Measurements from ENCODE around the gene LFNG.

The LFNG gene

DNA sequence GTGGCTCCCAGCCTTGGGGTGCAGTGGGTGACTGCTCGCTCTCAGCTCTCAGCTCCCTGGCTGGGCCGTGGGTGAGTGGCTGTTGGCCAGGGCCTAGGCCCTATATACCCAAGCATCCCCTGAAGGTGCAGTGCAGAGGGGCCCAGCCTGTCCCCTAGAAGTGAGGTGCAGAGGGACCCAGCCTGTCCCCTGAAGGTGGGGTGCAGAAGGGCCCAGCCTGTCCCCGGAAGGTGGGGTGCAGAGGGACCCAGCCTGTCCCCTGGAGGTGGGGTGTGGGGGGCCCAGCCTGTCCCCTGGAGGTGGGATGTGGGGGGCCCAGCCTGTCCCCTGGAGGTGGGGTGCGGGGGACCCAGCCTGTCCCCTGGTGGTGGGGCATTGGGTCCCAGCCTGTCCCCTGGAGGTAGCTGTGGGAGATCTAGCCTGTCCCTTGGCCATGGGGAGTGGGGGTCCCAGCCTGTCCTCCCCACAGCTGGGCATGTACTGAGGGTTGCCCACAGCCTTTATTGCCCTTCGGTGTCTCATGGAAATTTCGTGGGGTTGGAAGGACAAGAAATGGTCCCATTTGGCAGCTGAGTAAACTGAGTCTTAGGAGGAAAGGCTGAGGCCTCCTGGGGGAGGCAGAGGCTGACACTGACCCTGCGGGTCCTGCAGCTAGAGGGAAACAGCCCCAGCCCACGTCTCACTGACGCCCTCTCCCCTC lies 17.5 kb upstream of the LFNG start:
- in situ Hi-C loops (cut with MboI; ENCODE audit: low sequenced_read_pairs): no loop called here

DNA sequence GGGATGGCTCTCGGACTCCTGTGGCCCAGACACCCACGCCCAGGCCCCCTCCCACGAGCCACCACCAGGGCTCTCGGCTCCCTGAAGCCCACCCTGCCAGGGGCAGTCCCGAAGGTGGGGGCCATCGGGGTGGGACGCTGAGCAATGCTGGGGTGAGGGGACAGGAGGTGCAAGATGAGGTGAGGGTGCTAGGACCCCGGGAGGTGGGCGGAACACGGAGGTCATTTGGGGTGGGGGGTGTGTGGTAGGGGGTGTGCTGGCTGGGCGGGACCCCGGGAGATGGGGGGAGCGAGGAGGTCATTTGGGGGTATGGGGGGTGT lies 17.0 kb upstream of the LFNG start:
- in situ Hi-C loops (cut with MboI; ENCODE audit: low sequenced_read_pairs): no loop called here

DNA sequence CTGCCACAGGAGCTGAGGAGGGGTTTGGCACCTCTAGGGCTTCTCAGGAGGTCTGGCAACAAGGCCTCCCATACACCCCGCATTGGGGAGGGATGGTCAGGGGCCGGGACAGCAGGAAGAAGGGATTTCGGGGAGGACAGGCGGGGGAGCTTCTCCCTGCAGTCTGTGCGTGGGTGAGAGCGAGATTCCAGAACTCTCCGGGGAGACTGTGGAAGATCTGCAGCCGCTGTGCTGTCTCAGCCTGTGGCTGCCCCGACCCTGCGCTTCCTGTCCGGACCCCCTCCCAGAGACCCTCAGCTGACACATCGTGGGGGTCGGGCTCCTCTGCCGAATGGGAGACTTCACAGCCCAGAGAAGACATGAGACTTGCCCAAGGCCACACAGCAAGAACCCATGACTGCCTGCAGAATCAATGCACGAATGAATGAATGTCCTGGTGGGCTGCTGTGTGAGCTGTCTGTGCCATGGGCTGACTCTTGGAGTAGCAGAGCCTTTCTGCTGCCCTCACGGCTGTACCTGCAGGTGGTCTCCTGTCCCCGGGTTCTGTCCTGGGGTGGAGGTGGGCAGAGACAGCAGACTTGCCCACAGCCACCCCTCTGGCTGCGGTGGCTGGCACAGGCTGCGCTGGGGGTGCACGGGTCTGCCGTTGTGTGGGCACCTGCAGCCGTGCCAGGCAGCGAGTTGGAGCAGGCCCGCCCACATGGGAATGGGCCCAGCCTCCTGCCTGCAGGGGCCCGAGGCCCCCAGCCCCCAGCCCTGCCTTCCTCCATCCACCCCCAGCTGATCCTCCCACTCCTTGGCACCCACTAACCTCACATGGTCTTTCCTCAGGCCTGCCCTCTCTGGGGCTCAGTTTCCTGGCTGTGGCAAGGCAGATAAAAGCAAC lies 16.3 kb upstream of the LFNG start:
- in situ Hi-C loops (cut with MboI; ENCODE audit: low sequenced_read_pairs): no loop called here

DNA sequence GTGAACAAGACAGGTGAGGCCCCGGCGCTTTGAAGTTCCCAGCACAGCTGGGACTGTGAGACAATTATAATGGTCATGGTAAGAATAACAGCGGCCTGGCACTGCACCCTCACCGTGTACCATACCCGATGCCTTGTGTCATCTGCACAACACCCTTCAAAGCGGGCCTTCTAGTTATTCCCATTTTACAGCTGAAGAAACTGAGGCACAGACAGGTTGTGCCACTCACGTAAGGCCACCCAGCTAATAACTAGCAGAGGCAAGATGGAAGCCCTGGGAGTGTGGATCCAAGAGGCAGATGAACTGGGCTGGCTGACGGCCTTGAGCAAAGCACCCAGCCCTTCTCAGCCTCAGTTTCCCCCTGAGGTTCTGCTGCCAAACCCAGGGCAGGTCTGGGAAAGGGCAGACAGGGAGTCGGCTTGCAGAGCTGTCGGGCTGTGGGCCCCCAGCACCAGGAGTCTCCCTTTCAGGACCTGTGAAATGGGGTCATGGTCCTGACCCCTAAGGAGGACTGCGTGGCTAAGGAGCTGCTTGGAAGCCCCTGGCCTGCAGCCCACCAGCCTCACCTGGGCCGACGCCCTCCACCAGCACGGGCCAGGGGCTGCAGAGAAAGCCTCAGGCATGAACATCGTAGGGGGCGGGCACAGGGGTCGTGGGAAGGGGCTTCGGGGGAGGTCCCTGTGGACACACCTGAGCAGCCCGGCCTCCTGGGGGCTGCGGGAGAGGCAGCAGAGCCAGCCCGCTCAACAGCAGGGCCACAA lies 15.3 kb upstream of the LFNG start:
- in situ Hi-C loops (cut with MboI; ENCODE audit: low sequenced_read_pairs): no loop called here

DNA sequence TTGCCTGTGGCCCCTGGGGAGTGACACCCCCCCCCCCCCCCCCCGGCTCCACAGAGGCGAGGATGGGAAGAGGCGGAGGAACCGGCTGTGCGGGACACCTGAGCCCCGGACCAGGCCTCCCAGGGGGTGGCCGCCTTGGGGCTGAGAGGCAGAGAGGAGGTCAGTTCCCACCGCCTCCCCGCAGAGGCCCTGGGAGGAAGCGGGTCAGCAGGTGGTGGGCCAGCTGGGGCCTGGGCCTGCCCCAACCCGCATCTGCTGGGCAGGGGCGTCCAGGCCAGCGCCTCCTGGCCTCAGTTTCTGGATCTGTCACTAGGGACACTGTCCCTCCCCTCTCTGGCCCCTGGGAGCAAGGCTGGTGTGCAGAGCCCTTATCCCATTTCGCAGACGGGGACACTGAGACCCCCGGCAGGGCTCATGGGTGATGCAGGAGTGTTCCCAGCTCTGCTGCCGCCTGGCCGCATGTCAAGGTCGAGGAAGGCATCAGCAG lies 14.6 kb upstream of the LFNG start:
- in situ Hi-C loops (cut with MboI; ENCODE audit: low sequenced_read_pairs): no loop called here

DNA sequence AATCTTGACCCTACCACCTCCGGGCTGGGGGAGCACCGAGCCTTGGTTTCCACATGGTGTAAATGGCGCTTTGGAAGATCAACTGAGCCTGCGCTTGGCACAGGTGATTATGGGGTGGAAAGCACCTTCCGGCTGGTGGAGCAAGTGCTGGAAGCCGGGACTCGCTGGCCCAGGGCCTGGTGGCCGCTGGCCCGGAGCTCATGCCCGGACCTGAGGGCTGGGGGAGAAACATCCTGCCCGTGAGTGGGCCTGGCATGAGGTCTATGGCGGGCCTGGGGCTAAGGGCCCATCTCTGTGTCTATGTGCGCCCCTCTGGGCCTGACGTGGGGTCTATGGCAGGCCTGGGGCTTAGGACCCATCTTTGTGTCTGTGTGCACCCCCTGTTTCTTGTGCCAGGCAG lies 14.2 kb upstream of the LFNG start:
- in situ Hi-C loops (cut with MboI; ENCODE audit: low sequenced_read_pairs): no loop called here

DNA sequence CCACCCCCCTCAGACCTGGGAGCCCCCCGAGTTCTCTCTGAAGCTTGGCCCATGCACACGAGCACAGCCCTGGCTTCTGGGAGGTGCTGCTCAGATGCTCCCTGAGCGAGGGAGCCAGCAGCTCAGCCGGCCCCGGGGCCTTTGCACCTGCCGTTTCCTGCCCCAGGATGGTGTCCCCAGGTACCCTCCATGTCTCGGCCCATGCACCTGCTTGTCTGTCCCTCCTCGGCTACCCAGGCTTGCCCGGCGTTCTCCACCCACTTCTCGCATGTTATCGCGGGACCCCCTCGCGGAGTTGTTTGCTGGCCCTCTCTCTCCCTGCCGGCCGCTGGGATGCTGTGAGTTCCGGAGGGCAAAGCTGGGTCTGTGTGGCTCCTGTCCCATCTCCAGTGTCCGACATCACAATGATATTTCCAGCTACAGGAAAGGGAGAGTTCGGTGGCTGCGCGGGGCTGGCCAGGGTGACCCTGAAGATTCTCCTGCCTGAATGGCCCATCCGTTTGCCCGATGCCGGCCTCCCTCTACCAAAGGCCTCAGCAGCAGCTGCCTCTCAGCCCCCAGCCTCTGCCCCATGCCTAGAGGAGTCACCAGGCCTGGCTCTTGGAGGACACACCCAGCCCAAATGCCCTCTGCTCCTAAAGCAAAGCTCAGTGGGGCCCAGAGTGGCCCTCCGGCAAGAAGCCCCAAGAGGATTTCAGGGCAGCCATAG lies 12.2 kb upstream of the LFNG start:
- in situ Hi-C loops (cut with MboI; ENCODE audit: low sequenced_read_pairs): no loop called here

DNA sequence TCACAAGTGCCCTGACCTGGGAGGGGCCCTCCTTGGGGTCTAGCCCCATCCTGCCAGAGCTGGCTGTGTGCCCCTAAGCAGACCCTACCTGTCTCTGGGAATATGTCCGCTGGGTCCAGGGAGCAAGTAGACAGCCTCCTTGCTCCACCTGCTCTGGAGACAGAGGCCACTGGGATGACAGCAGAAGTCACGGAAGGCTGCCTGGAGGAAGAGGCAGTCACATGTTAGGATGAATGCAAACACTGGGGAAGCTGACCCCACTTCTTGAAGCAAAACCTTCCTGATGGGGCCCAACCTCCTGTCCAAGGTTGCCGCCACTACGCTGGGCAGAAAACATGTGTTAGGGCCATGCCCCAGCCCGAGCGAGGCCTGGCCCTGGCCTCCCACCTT lies 11.7 kb upstream of the LFNG start:
- in situ Hi-C loops (cut with MboI; ENCODE audit: low sequenced_read_pairs): no loop called here

DNA sequence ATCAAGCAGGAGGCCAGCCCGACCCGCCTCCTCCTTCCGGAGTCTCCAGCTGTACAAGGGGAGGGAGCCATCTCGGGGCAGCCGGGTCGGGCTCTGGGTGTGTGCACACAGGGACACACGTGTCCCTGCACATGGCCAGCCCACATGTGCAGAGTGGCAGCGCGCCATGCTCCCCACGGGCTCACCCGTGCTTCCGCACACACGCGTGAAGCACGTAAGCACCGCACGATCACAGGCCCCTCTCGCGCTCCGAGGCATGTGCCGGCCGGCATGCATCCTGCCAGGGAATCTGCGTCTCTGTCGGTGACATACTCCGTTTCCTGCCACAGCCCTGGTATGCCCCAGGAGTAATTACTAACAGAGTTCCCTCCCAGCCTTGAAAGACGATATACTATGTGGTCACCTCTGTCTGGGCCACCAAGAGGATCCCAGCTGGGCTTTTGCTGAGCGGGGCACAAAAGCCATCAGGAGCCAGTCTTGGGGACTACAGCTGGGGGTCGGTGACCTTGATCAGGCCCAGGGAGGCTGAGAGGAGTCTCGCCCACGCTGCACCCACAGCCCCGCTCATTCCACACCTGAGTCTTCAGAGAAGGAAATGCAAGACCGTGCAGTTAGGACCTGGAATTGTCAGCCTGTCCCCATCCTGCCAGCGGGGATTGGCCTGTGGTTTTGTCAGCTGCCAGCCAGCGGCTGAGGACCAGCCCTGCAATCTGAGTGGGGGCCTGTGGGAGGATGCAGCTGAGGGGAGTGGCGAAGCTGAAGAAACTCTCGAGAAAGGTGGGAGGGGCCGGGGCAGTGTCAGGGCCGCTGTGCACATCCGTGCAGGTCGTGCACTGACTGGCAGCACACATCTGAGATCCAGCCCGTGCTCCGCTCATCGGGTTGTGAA lies 11.0 kb upstream of the LFNG start:
- in situ Hi-C loops (cut with MboI; ENCODE audit: low sequenced_read_pairs): no loop called here

DNA sequence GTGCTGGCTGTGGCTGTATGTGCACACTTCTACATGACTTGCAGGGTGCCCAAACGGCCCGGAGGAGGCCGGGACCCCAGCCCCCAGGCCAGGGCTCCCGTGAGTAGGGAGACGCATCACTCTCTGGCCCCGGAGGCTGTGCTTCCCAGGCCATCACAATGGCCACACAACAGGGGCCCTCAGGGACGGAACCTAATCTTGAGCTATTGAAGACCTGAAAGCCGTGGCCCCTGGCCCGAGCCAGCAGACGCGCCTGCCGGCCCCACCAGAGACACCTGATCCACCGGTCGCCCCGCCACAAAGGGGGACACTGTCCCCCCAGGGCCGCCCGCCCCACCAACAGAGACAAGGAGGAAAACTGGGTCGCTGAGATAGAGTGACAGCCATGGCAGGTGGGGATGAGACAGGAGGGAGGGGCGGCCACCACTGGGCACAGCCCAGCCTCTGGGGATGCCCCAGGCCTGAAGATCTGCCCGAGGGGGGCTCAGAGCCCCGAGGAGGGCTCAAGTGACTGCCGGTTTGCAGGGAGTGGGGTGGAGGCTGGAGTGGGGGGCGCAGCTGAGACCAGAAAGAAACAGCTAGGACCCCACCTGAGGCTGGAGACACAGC lies 10.2 kb upstream of the LFNG start:
- in situ Hi-C loops (cut with MboI; ENCODE audit: low sequenced_read_pairs): no loop called here

DNA sequence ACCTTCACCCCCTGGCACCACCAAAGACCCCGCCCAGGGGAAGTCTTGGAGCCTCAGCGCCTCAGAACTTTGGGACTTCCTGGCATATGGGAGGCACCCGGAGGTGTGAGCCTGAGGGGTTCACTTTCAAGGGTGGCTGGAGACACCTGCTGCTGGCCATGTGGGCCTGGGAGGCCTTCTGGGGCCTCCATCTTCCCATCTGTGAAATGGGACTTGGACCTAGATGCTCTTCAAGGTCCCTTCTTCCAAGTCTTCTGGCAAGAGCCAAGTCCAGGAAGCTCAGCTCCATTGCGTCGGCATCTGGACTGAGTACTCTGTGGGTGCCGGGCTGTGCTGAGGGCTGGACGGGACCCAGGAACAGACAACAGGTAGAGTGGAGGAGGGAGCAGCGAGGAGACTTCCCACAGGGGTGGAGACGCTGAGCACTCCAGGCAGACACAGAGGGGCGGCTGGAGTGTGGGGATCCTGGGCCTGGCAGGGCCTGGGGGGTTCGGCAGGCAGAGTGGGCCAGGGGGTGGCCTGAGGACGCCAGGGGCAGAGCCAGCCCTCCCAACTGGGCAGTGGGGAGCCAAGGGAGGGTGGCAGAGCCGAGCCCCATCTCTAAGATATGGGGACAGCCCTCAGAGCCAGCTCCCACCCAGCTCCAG lies 9.3 kb upstream of the LFNG start:
- in situ Hi-C loops (cut with MboI; ENCODE audit: low sequenced_read_pairs): no loop called here

DNA sequence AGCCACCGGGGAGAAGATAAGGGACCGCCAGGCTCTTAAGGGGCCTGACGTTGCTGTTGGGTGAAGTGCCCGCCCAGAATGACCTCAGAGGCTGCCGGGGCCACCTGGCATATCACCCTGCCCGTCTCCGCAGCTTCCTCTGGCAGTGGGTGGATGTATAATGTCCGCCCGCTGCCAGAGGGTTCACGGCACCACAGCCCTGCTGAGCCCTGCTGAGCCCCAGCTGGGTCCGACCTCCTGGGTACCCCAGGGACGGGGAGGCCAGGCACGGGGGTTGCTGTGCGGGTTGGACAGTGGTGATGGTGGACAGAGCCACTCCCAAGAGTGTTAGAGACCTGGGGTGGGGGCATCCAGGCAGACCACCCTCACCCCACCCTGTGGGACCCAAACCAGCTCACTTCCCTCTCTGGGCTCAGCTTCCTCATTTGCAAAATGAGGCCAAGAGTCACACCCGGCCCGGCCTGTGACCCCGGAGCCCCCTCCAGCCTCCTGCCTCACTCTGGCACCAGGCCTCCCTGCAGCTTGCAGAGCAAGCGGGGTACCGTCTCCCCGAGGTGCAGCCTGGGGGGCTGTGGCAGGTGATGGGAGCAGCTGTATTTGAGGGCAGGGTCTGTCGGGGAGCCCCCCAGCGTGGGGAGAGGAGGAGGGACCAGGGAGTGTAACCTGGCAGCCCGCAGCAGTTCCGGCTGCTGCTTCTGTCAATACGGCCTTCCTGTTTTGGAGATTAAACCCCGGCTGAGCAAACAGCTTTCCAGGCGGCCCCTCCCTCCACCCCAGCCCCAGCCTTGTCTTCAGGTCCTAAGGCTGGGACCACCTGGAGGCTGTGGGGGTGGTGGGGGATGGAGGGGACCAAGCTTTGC lies 8.4 kb upstream of the LFNG start:
- in situ Hi-C loops (cut with MboI; ENCODE audit: low sequenced_read_pairs): no loop called here

DNA sequence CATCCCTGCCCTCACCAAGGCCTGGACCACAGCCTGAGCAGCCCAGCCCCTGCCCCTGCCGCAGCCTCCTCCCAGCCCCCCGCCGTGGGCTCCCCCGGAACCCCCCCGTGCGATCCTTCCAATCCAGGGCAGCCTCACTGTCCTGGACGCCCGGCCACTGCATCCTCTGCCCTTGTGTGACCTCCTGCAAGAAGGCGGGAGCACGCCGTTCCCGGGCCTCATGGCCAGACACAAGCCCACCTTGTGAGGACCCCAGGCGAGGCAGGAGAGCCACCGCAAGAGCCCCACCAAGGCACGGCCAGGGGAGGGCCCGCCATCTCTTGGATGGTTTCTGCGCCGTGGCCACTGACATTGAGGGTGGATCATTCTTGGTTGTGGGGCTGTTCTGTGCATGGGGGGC lies 7.8 kb upstream of the LFNG start:
- in situ Hi-C loops (cut with MboI; ENCODE audit: low sequenced_read_pairs): no loop called here

DNA sequence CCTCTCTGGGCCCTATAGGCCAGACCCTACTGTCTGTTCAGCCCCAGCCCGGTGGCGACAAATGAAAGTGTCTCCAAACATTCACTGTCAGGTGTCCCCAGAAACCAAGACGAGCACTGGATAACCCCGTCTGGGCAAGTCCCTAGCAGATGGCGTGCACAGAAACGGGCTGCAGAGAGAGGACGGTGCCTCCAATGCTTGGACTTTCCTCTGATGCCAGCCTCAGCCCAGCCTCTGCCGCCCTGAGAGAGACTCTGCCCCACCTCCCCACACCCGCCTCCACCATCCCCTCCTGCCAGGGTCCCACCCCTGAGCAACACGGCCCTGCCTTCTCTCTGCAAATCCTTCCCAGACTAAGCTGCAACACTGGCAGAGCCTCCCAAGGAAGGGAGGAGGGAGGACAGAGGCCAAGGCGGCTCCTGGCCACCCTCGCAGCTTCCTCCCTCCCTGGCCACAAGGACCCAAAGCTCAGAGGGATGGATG lies 7.4 kb upstream of the LFNG start:
- in situ Hi-C loops (cut with MboI; ENCODE audit: low sequenced_read_pairs): no loop called here

DNA sequence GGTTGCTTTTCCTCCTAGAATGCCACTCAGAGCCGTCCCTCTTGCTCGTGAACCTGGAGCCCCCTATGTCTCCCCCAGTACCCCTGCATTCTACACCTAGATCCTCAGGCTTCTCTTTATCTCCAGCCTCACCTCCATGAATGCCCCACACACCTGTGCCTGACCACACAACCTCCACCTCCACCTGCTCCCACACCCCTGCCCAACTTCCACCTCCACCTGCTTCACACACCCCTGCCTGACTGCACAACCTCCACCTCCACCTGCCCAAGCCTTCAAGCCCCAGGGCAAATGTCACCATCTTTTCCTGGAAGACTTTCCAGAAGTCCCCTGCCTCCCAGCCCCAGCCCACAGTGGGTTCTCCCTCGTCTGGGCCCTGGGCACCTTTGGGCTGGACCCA lies 6.9 kb upstream of the LFNG start:
- in situ Hi-C loops (cut with MboI; ENCODE audit: low sequenced_read_pairs): no loop called here

DNA sequence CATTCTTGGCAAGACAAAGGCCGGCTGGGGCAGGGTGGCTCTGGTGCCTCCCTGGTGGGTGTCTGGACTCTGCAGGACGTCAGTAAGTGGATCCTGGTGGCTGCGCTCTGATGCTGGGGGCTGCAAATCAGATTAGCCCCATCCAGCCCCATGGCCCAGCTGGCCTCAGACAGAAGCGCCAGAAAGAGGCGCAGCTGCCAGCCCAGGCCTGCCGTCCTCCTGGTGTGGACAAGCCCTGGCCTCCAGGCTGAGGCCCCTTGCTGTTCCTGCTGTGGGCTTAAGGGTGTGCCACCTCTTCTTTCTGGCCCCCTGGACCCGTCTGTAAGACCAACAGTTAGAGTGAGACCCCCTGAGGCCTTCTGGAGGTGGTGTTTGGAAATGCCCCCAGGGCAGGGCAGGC lies 5.9 kb upstream of the LFNG start:
- in situ Hi-C loops (cut with MboI; ENCODE audit: low sequenced_read_pairs): no loop called here

DNA sequence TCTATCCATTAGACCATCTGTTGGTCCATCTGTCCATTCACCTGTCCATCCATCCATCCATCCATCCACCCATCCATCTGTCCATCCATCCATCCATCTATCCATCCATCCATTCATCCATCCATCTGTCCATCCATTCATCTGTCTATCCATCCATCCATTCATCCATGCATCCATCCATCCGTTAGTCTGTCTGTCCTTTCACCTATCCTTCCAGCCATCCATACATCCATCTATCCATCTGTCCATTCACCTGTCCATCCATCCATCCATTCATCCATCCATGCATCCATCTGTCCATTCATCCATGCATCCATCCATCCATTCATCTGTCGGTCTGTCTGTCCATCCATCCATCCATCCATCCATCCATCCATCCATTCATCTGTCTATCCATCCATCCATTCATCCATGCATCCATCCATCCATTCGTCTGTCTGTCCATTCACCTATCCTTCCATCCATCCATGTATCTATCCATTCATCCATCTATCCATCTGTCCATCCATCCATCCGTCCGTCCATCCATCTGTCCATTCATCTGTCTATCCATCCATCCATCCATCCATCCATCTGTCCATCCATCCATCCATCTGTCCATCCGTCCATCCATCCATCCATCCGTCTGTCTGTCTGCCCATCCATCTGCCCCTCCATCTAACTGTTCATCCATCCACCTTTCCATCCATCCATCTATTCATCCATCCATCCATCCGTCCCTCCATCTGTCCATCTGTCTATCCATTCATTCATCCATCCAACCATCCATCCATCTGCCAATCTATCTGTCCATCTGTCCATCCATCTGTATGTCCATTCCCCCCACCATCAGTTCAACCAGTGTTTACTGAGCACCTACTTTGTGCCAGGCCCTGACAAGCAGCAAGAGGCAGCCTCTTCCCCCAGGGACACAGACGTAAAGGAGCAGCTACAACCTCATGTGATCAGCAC lies 4.8 kb upstream of the LFNG start:
- in situ Hi-C loops (cut with MboI; ENCODE audit: low sequenced_read_pairs): no loop called here
